CD4-positive, alpha-beta T cell treated with Interleukin-1 beta for 1 hour (primary cell): ENCODE measurements around the gene IL17C.
A peak's percentile ranks its signal among the peaks of the same experiment; 100 is the strongest.

ENCODE experiments used
- DNase-seq, 2 donors: peaks; one replicate each; pipeline ENCODE4 v3.0.0-alpha.2; 2020 to 2022

The IL17C gene

DNA sequence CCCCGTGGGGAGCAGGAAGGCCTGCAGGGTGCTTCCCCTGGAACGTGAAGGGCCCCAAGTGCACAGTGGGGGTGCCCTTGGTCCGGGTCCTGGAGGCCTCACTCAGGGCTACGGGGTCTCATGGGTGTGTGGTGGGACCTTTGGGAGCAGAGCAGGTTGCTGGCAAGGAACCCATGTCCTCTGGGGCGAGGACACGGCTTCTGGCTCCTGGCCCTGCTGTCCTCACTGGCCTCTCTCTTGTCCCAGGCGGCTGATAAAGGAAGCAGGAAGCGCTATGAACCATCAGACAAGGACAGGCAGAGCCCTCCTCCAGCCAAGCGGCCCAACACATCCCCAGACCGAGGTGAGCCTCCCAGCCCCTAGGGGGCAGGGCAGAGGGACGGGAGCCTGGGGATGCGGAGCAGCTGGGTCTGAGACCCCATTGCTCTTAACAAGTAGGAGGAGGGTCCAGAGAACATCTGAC lies 9.8 kb upstream of the IL17C start:
- DNase-seq, result no peak

DNA sequence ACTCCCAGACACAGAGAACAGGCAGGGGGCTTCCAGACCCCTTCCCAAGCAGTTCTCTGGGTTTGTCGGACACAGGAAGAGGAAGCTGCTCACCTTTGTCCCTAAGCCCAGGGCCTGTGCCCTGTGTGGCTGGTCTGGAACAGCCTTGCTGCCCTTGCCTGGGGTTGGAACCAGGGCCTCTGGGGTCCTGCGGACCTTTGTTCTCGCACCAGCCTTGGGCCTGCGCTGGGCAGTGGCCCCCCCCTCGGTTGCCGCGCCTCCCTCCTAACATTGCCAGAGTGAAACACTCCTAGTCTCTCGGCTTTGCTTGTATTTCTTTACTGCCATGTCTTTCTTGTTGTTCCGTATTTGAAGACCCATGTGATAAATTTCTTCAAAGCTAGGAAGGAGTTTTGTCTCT lies 8.5 kb upstream of the IL17C start:
- DNase-seq, result no peak

DNA sequence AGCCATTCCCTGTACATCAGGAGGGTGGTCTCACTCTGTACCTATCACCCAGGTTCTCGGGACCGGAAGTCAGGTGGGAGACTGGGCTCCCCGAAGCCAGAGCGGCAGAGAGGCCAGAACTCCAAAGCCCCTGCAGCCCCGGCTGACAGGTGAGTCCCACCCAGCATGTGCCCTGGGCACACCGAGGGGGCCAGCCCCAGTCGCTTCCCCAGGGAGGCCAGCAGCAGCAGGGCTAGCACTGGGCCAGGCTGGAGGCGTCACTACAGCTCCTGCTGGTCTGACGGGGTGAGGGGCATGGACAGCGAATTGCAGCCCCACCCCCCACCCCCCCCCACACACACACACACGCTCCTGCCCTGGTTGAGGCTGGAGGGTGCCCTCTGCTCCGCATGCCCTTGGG lies 7.9 kb upstream of the IL17C start:
- no peak for DNase-seq

DNA sequence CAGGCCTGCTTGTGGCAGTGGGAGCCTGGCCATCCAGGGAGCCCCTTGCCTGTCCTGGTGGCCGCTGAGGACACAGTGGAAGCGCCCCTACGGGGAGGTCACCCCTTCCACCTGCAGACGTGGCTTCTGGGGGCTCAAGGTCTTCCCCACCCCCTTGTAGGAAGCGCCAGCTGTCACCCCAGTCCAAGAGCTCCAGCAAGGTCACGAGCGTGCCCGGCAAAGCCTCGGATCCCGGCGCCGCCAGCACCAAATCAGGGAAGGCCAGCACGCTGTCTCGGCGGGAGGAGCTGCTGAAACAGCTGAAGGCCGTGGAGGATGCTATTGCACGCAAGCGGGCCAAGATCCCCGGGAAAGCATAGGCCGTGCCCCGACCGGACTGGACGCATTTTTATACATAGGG lies 7.4 kb upstream of the IL17C start:
- no peak for DNase-seq

DNA sequence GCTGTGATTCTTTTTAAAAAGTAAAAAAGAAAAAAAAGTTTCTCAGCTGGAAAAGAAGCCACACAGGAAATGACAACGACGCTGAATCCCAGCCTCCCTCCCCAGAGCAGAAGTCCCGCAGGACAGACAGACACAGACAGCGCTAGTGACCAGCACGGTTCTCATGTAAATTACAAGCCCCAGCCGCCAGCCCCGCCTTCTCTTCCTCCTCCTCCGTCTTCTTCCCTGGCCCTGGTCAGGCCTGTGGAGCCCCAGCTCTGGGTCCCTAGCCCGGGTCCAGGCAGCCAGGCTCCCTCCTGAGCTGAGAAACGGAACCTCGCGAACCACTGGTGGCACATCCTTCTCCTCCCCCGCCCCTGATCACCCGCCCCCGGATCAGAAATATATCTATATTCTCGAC lies 7.0 kb upstream of the IL17C start:
- no peak for DNase-seq

DNA sequence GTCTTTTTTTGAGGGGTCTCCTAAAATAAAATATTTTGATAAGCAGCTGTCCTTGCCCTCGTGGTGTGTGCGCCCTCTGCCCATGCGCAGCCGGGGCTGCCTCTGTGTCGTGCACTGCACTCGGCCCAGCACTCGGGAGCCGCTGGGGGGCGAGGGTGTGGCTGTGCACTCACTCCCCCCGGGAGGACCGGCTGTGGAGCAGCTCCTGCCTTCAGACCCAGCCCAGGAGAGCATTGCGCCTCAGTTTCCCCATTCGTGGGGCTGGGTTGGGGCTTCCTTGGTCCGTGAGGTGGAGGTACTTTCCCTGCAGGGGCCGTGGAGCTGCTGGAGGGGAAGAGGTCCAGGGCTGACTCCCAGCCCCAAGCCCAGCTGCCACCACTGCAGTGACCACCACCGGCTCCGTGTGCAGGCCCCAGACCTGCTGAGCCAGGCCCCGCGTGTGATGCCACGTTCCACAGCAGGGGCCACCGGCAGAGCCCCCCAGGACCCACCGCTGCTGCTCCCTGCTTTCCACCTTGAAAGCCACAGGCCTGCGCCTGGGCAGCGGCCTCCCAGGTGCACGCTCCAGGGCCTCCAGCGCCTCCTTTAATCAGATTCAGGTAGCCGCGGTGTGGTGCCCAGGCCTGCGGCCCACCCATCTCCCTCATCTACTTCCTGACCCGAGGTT lies 6.3 kb upstream of the IL17C start:
- DNase-seq, result no peak

DNA sequence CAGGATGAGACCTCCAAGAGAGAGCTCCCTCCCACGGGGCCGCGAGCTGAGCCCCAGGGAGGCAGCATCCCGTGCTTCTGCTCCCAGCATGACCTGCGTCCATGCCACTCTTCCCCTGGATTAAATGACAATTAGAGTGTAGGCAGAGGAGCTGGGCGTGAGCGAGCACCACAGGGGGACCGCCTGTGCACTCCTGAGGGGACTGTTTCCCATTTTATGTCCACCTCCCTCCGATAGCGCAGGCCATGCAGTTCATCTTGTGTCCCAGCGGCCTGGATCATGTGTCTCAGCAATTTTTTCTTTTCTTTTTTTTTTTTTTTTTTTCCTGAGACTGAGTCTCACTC lies 5.8 kb upstream of the IL17C start:
- no peak for DNase-seq

DNA sequence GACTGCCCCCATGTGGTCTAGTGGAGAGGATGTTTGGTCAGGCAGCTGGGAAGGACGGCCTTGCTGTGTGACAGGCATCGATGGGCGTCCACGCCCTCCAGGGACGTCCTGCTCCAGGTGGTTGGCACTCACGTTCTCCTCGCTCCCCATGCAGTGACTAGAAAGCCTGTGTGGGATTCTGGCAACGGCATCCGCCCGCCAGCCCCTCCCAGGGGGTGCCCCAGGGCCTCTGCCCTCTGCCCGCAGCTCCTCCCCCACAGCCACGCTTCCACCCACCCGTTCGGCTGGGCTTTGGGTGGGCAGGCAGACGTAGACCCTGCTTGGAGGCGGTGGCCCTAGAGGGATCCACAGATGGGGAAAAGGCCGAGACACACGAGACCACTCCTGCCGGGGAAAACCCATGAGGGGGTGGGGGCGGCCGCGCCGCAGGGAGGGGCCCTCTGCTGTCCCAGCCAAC lies 4.7 kb upstream of the IL17C start:
- peak; percentile 70 to 74 for DNase-seq

DNA sequence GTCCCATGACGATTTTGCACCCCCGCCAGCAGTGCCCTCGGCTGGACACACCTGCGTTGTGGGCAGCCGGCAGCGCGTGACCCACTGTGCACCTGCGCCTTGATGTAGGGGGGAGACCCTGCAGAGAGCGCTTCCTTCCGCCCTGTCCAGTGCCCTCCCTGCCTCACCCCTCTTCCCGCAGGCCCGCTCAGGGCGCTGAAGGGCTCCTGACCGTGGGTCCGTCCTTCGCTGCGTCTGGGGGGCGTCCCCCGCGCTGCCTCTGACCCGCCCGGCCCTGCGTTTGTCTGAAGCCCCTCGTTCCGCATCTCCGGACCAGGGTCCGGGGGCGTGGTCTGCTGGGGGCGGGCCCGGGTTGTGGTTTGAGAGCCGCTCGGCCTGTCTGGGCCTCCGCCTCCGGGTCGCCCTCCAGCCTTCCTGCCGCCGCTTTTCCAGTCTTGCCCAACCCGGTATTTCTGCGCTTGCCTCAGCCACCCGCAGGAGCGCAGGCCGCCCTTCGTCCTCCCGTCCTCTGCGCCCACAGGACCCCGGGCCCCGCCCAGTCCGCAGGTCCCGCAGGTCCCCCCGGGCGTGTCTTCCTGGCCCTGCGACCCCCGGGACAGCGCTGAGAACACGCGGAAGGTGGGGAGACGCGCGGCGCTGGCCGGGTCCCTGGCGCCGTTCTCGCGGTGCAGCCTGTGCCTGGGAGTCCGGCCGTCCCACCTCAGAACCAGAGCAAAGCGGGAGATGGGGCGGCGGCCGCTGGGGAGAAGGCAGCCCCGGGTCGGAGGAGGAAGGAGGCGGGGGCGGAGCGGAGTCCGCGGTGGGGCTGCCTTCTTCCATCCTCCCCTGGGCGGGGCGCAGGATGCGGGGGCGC lies 4.0 kb upstream of the IL17C start:
- peak; percentile 56 to 68 for DNase-seq

DNA sequence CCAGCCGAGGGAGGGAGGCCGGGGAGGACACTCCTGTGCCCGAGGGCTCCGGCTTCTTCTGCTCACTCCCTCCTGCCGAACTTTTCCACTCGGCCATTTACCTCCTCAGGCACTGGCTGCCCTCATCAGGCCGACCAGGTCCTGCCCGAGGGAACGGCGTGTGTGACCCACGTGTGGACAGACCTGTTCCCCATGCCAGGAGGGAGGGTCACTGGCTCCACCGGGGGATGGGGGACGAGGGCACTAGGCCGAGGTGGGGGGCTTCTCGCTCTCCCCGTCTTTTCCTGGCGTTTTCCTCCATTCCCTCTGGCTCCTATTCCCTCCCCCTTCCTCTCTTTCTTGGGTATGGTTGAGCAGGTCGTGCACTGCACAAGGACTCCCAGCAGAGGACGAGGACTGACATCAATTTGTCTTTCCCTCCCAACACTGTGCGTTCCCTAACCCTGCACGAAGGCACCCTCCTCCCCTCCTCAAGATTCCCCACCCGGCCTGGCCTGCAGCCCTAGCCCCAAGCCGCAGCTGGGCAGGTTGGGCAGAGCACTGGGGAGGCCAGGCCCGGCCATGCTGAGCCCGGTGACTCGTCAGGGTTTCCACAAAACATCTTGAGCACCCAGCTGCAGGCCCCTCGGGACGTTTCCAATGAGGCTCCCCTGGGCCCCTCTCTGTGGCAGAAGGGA lies 3.2 kb upstream of the IL17C start:
- no peak for DNase-seq

DNA sequence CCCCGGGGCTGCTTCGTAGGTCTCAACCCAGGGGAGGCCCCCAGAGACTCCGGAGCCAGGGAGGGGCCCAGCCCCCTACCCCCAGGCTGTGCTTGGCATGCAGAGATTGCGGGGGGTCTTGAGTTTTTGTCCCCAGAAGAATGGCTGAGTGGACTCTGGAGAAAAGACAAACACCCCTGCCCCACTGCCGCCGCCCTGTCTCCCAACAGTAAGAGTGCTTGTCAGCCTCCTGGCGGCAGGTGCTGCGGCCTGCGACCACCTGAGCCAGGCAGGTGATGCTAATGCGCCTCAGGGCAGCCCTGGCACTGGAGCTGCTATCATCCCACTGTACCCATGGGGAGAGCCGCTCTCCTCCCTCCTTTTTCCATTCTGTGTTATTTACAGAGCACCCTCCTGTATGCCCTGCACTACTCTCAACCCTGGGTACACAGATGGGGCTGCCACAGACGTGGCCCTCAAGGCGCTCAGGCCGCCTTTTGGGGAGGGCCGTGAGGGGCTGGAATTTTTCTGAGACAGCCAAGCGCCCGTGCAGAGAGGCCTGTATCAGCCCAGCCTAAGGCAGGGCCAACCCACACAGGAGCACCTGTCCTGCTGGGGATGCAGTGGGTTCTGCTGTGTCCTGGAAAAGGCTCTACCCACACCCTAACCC lies 2.6 kb upstream of the IL17C start:
- DNase-seq, result no peak

DNA sequence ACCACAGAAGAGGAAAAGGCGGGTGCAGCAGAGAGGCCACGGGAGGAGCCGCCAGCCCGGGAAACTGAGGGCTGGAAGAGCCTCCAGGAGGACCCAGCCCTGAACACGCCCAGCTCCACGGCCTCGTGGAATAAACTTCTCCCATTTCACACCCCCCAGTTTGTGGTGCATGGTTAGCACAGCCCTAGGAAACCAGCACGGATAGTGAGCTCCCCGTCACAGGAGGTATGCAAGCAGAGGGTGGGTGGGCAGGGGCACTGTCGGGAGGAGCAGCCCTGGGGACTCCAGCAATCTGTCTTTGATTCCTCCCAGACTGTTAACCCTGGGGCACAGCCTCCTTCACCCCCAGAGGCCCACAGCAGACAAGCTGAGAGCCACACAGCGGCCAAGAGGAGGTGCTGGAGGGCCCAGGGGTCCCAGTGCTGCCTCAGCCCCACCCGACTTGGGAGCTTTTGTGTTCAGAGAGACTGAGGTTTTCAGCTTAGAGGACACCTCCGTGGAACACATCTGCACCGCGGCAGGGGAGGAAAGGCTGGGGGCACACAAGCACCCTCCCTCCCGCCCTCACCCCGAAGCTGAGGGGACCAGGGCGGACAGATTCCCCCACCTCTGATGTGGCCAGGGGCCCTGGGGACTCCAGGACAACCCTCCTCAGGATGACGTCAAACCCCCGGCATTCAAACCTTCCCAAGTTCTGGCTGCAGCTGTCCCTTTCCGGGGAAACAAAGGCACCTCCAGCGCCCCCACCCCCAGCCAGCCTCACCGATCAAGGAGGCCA lies 1.7 kb upstream of the IL17C start:
- DNase-seq, result no peak

DNA sequence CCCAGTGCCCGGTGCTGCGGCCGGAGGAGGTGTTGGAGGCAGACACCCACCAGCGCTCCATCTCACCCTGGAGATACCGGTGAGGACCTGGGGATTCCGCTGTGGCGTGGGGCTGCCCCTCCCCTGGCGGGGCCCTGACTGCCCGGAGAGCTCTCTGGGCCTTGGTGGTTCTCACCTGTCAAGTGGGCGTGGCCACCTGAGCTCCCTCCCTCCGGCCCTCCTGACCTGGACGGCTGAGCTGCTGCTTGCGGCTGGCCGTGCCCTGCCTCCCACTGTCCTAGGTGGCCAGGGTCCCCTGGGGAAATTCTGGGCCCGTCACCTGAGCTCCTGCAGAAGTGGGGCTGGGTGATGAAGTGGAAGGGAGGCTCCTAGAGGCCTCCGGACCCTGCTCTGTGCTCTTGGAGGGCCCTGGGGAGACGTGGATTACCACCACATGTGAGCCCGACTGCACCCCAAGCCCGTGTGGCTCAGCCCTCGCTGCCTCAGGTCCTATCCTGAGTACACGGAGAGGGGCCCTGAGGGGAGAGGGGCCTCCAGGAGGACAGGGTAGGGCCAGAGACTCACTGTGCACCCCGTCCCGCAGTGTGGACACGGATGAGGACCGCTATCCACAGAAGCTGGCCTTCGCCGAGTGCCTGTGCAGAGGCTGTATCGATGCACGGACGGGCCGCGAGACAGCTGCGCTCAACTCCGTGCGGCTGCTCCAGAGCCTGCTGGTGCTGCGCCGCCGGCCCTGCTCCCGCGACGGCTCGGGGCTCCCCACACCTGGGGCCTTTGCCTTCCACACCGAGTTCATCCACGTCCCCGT lies 1.1 kb downstream of the IL17C start:
- no peak for DNase-seq

DNA sequence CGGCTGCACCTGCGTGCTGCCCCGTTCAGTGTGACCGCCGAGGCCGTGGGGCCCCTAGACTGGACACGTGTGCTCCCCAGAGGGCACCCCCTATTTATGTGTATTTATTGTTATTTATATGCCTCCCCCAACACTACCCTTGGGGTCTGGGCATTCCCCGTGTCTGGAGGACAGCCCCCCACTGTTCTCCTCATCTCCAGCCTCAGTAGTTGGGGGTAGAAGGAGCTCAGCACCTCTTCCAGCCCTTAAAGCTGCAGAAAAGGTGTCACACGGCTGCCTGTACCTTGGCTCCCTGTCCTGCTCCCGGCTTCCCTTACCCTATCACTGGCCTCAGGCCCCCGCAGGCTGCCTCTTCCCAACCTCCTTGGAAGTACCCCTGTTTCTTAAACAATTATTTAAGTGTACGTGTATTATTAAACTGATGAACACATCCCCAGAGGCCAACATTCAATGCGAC lies 1.7 kb downstream of the IL17C start:
- no peak for DNase-seq

DNA sequence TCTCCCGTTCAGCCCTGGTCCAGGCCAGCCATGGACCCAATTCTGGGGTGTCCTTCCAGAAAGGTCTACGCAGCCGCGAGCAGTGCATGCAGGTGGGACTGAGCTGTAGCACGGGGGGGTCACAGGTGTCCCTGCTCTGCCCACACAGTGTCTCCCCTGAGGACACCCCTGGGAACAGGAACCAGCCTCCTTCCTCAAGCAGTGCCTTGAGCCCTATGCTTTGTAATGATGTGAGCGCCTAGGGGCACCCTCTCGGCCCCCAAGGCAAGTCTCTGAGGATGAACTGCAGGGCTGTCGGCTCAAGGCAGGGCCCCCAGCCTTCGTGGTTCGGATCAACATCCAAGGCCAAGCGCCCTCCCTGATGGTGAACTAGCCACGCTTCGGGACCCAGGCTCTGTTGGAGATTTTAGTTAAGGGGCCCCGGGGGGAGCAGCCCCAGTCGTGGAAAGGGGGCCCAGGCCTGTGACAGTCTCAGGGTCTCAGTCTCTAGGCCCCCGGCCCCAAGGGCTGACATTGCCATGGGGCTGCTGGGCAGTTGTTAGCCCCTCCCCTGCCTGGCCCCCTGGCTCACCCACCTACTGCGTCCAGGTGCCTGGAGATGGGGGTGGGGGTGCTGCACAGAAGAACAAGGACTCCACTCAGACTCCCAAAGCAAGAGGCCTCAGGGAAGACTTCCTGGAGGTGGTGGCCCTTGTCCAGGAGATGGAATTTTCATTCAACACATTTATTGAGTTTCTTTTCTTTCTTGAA lies 2.3 kb downstream of the IL17C start:
- DNase-seq, result no peak

DNA sequence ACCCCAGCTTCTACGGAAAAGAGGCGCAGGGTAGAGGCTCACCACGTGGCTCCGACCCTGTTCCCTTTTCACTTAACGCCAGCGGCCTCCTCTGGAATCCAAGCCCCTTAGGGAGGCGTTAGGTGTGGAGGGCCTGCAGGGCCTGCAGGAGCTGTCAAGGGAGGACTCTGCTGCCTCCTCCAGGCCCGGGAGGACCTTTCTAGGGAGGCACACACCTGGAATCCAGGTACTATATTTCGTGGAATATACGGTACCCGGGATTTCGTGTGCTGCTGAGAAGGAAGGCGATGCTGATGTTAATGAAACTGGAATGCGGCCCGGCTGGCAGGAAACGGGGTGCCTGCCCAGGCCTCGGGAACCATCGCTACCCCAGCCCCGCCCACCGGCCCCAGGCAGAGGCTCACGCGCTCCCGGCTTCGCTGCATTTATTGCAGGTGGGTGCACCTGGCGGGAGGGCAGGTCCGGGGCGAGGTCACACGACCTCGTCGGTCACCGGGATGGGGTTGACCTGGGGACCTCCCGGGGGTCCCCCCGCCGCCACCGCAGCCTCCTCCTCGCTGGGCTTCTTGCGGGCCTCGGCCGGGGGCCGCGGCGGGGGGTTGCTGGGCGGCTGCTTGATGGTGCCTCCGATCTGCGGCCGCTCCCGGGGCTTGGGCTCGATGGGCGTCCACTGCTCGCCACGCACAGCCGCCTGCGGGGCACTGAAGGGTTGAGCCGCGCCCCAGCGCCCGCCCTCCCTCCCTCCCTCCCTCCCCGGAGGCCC lies 4.7 kb downstream of the IL17C start:
- DNase-seq, result no peak

DNA sequence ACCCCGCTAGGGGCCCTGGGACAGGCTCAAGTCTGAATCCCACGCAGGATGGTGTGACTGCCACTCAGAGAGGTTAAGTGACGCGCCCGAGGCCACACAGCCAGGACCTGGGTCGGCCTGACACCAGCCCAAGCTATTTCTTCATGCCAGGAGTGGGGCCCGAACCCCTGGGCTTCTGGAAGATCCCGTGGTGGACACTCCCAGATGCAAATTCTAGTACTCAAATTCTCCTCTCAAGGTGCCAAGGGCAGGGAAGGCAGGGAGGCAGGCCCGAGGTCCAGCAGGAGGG lies 5.2 kb downstream of the IL17C start:
- DNase-seq, result no peak

DNA sequence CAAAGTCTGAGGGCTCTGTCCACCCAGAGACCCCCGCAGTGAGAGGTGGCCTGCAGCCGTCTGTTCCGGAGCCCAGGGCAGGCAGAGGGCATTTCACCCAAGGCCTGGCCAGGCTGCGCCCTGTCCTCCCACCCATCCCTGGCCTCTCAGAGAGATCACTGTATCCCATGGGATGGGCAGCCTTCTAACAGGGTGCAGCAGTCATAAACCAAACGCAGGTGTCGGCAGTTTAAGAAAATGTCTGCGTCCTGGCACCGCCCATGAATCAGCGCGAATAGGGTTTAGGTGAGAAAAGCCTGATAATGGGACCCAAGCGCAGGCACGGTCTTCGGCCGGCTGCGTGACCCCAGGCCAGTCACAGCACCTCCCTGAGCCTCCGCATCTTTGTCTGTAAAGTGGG lies 7.1 kb downstream of the IL17C start:
- no peak for DNase-seq

DNA sequence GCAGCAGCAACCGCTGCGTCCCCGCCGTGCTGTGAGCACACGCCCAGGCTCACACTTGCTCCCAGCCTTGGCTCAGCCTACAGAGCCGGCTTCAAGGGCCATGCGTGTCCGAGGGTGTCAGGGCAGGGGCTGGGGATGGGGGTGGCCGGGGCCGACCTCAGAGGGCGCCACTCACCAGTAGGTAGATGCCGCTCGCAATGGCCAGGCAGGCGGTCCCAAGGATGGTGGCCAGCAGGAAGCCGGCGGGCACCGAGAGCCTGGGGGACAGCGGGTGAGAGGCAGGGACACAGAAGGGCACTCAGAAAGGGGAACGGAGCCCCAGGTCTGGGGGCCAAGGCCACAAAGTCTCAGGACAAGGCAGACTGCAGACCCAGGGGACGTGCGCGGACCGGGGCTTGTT lies 7.6 kb downstream of the IL17C start:
- no peak for DNase-seq

DNA sequence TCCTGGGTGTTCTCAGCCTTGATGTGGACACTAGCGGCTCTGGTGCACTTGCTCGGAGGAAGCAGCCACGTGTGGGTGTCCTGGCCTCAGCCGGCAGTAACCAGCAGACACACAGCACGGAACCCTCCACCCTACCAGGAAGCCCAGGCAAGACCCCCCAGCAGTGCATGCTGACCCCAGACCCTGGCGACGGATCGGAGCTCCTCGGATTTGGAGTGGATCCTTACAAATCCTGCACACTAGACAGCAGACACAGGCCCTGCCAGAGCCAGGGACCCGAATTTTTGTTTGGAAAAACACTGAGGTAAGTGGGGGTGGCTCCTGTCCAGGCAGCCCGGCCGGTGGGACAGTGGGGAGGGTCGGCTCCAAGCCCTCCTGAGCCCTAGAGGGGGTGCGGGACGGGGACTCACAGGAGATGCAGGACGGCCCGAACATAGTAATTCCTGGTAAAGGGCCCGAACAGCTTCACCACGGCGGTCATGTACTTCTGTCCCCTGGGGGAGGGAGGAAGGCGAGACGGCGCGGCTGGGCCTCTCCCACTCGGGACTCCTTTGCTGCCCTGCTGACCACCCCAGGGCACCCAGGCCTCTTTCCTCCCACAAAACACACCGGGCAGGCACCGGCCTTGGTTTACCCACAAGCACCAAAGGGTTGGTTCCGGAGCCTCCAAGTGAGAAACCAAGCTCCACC lies 8.1 kb downstream of the IL17C start:
- DNase-seq, result no peak
